NCI-H187 (cell line): Measurements from ENCODE around the gene GJA9.

Experiments used
- DNase-seq, 2 experiments: peaks; one replicate each; lab custom pipeline; 2025; lab: John Stamatoyannopoulos, UW

GJA9 gene

GRCh38 chr1:38831731-38832369 is 49.5 kb downstream of the GJA9 start:
- no peak for DNase-seq

DNA sequence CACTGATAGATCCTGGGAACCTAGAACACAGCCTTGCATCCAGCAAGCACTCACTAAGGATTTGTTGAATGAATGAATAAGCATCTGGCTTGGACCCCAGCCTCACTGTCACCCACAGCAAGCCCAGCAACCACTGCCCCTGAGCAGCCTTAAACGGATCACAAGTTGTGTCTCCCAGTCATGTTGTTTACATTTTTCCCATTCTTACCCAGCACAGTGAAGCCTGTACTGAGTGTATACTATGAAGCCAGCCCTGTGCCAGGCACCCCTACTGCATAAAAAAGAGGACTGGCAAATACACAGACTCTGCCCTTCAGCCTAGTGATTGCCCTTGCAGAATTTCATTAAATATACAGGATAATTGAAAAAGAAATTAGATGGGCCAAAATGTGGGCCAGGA is 52.0 kb downstream of the GJA9 start:
- no peak for DNase-seq

DNA sequence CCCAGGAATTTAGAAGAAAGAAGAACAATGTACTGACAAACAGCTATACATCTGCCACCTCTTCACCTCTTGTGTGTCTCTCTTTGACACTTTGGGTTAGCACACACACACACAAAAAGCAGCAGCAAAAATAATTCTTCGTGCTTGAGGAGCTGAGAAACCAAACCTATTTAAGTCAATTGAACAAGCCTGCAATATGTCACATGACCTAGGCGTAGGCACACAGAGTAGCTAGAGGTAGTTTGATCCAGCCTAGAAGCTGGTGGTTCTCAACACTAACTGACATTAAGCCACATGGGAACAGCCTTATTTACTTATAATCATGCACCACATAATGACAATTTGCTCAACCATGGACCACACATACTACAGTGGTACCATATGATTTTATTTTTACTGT is 54.1 kb downstream of the GJA9 start:
- DNase-seq: no peak

- no peak for DNase-seq
Measured at GRCh38 chr1:38826886-38827285, 54.5 kb downstream of the GJA9 start.

DNA sequence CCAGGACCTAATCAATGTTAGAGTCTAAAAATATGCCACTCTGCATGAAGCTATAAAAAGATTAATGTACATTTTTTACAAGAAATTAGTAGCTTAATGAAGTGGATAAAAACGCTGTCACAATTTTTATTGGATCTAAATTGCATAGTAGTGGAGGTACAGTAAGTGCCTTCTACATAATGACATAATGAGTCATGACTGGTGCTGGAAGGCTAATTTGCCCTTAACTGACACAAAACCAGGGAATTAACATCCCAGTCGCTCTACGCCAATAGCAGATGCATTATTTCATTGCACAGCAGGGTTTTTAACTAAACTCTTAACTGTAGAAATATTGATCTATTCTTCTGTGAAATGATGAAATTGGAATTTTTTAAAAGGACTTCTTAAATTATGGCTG is 55.1 kb downstream of the GJA9 start:
- DNase-seq: no peak
